NCI-H1417 (cell line): ENCODE measurements around the gene SLC23A1.
A peak's percentile ranks its signal among the peaks of the same experiment; 100 is the strongest.
"Not testable (repeated sequence)": the region's sequence is repeated elsewhere in the genome, so short reads cannot be mapped to it uniquely, and the experiment has no call there.

Source experiments
- DNase-seq, 3 experiments: peaks; one replicate each; lab custom pipeline; 2025; lab: John Stamatoyannopoulos, UW

The SLC23A1 gene

DNA sequence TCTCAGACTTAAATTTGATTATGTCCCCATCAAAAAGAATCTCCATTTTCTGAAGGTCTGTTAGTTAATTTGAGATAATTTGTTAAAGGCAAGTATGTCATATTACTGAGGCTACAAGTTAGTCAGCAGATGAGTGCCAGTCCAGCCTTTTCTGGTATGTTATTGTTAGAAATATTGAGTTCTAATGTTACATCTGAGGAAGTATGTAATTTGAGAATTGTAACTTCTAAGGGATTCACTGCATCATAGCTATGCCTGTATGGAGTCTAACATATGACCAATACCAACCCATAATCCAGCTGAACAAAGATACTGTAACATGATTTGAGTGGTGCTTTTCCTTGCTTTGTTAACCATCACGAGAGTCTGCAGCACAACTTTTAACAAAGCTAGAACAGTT lies 13.9 kb downstream of the SLC23A1 start:
- DNase-seq, result no peak

DNA sequence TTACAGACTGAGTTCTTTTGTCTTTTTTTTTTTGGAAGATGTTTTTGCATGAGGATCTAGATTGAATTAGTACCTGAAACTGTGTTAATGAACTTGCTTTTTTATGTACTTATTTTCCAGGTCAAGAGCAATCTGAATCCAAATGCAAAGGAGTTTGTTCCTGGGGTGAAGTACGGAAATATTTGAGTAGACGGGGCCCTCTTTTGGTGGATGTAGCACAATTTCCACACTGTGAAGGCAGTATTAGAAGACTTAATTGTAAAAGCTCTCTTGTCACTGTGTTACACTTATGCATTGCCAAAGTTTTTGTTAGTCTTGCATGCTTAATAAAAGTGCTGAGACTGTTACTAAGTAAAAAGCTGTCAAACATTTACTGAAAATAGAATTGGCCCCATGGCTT lies 14.5 kb downstream of the SLC23A1 start:
- DNase-seq, result peak in 1 of 3 experiments; percentile 5

DNA sequence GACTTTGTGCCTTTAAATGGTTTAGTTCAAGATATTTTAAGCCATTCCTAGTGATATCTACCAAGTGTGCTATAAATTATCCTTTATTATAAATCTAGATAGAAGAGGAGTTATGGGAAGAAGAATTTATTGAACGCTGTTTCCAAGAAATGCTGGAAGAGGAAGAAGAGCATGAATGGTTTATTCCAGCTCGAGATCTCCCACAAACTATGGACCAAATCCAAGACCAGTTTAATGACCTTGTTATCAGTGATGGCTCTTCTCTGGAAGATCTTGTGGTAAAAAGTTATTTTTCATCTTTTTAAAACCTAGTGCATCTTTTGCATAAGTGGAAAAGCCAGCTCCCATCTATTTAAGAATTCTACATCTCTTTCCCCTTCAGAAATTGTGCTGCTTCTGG lies 18.6 kb downstream of the SLC23A1 start:
- DNase-seq, result no peak

DNA sequence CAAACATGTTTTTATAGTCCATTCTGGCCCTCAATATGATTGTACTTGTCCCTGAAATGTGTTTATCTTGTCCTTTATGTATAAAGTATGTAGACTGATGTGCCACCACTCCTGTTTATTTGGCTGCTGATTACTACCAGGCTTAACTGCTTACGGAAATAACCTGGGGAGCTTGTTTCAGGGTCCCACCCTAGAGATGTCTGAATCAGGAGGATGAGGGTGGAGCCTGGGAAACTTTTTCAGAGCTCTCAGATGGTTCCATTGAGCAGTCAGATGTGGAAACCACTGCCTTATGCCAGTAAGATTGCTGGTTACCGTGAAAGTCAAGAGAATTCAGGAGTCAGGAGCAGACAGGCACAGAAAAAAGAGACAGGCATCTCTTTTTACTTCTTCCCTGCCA lies 19.2 kb downstream of the SLC23A1 start:
- no peak for DNase-seq

DNA sequence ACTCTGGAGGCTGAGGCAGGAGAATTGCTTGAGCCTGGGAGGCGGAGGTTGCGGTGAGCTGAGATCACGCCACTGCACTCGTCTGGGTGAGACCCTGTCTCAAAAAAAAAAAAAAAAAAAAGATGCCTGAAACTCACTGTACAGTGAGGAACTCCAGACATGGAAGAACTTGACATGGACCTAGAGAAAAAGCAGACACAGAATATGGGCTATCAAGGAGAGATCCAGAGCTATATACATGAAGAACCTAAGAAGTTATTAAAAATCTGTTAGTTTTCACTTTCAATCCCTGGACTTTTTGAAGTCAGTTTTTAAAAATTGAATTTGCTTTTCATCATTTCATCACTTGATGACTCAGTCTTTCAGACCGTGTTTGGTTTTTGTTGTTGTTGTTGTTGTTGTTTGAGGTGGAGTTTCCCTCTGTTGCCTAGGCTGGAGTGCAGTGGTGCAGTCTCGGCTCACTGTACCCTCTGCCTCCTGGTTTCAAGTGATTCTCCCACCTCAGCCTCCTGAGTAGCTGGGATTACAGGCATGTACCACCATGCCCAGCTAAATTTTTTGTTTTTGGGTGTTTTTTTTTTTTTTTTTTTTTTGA lies 21.2 kb downstream of the SLC23A1 start:
- no peak for DNase-seq

DNA sequence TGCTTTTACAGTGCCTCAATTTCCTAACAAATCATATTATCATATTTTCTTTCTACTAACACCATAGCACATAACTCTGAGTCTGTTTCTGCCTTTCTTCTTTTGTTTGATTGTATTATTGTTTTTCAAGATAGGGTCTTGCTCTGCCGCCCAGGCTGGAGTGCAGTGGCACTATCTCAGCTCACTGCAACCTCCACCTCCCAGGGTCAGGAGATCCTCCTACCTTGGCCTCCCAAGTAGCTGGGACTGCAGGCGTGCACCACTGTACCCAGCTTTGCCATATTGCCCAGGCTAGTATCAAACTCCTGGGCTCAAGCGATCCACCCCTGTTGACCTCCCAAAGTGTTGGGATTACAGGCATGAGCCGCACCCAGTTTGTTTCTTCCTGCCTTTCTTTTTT lies 22.7 kb downstream of the SLC23A1 start:
- DNase-seq, result no peak

DNA sequence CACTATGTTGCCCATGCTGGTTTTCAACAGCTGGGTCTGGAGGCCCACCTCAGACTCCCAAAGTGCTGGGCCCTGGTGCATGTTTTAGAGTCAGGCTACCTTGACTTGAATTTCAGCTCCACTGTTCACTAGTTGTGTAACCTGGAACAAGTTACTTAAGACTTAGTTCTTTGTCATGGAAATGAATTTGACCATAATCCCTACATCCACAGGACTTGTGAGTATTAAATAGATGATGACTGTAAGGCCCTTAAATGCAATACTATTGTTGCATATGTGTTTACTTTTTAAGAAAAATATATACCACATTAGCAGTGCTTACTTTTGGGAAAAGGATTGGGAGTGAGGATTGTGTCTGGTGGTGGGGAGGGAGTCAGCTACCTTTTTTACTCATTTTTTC lies 25.0 kb downstream of the SLC23A1 start:
- DNase-seq, result no peak

DNA sequence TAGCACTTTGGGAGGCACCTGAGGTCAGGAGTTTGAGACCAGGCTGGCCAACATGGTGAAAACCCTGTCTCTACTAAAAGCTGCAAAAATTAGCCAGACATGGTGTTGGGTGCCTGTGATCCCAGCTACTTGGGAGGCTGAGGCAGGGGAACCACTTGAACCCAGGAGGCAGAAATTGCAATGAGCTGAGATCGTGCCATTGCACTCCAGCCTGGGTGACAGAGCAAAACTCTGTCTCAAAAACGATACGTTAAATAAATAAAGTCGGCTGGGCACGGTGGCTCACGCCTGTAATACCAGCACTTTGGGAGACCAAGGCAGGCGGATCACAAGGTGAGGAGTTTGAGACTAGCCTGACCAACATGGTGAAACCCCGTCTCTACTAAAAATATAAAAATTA lies 27.2 kb downstream of the SLC23A1 start:
- not testable (repeated sequence) for DNase-seq

DNA sequence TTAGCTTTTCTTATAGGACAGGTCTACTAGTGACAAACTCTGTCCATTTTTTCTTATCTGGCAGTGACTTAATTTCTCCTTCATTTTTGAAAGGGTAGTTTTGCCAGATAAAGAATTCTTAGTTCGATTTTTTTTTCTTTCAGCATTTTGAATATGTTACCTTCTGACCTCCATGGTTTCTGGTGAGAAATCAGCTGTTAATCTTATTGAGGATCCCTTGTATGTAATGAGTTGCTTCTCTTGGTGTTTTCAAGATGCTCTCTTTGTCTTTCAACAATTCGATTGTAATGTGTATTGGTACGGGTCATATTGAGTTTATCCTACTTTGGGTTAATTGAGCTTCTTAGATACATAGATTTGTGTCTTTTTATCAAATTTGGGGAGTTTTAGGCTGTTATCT lies 28.9 kb downstream of the SLC23A1 start:
- no peak for DNase-seq

DNA sequence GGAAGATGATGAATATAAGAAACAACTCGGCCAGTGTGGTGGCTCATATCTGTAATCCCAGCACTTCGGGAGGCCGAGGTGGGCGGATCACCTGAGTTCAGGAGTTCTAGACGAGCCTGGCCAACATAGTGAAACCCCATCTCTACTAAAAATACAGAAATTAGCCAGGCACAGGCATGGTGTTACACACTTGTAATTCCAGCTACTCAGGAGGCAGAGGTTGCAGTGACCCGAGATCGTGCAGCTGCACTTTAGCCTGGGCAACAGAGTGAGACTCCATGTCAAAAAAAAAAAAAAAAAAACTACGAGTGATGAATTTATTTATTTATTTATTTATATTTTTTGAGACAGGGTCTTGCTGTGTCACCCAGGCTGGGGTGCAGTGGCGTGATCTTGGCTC lies 35.2 kb downstream of the SLC23A1 start:
- not testable (repeated sequence) for DNase-seq

DNA sequence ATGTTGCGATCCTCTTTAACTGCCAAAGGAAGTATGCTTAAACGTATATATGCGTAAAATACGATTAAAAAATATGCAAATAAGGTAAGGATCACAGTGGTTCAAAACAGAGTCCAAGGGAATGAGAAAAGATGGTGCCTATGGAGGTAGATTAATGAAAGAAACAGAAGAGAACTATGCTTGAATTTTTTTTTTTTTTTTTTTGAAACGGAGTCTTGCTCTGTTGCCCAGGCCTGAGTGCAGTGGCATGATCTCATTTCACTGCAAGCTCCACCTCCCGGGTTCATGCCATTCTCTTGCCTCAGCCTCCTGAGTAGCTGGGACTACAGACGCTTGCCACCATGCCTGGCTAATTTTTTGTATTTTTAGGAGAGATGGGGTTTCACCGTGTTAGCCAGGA lies 37.7 kb downstream of the SLC23A1 start:
- DNase-seq, result not testable (repeated sequence)

DNA sequence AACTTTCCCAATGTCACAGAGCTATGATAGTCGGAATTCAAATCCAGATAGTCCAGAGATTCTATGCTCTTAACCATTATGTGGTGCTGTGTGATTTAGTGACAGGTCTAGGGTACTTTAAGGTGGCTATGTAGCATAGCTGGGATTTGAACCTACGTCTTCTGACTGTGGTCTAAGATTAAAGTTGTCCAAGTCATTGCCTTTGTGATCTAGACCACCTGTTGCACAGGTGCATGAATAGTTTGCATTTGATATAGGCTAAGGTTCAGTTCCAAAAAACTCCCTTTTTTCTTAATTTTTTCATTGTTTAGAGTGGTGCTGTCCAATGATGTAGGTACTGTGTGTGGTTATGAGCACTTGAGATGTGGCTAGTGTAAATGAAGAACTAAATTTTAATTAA lies 38.9 kb downstream of the SLC23A1 start:
- DNase-seq, result no peak

DNA sequence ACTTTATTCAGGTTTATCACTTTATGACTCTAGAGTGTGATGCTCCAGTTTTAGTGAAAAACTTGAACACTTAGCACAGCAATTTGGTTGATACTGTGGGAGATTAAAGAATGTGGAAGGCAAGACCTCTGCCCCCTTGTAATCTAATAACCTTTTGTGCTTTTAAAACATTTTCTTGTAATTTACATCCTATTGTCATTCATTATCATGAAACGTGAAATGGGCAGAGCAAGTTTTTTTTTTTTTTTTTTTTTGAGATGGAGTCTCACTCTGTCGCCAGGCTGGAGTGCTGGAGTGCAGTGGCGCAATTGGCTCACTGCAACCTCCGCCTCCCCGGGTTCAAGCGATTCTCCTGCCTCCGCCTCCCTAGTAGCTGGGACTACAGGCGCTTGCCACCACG lies 39.6 kb downstream of the SLC23A1 start:
- no peak for DNase-seq

DNA sequence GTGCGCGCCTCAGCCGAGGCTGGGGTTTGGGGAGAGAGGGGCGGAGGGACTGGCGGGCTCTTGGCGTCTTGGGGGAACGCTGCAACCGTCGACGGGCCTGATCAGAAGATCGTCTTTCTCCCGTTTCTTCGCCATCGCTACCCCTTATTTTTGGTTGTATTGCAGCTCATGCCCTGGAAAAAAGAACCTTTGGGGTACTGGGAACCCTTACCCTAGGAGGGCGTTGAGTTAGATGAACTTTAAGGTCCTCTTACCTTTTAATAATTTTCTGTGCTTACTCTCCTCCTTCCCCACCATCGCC lies 40.7 kb downstream of the SLC23A1 start:
- no peak for DNase-seq

DNA sequence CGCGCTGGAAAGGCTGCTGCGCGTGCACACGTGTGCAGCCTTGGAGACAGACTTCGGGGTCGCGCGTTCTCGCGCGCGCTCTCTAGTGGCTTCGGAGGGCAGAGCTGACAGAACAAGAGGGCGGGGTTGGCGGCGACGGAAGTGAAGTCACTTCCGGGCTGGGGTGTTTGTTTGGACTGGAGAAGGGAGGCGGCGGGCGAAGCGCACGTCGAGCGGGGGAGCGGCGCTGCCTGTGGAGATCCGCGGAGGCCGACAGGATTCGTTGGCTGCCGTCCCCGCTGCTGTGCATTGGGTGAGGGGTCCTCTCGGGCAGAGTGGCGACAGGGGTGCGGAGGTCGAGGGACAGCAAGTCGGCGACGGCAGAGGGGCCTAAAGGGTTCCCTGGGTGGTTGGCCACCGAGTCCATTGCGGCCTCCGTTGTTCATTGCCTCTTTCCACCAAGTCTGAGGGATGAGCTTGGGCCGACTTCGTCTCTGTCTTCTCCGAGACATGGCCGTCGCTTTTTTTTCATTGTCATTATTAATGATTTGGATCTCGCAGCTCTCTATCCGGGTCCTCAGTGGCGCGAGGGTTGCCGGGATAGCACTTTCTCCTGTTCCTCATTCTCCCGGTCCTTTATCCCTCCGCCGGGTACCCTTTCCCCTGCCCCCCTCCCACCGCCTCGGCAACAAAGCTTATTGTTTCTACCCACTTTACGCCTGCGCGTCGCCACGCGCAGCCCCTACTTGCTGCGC lies 41.2 kb downstream of the SLC23A1 start, which contains the start of gene PAIP2:
TSS of gene PAIP2 (plus strand) at position 166 of the 734 bp plus-strand sequence. CDS start 21,931 bp downstream, outside the sequence.
- peak; percentile 92 to 95 (median 95) for DNase-seq

DNA sequence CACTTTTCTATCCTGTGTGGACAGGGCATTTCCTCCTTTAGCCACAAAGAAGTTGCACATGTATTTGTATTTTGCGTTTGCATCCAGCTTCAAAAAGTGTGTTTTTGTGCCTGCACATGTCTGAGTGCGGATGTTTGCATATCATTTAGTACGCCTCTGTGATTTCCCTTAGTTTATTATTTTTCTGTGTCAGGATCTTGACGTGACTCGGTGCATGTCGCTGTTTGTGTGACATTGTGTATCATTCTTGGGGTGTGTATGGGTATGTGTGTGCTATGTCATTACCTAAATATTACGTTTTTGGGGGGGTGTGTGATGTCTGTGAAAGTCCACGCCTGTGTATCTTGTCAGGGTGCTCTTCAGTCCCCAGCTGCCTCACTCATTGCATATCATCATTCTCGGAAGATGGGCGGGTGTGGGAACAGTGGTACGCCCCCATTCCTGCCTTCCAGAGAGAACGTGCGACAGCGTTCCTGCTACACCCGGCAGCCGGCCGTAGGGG lies 41.9 kb downstream of the SLC23A1 start:
- DNase-seq, result no peak

DNA sequence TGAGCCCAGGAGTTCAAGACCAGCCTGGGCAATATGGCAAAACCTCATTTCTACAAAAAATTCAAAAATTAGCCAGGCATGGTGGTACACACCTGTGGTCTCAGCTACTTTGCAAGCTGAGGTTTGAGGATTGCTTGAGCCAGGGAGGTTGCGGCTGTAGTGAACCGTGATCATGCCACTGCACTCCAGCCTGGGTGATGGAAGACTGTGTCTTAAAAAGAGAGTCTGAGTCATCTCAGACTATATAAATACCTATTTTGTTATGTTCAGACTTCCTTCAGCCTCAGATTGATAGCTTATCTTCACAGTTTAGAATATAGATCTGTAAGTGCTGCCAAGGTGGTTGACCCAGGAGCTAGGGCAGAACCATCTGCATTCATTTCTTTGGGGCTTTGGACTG lies 43.0 kb downstream of the SLC23A1 start:
- DNase-seq, result no peak

DNA sequence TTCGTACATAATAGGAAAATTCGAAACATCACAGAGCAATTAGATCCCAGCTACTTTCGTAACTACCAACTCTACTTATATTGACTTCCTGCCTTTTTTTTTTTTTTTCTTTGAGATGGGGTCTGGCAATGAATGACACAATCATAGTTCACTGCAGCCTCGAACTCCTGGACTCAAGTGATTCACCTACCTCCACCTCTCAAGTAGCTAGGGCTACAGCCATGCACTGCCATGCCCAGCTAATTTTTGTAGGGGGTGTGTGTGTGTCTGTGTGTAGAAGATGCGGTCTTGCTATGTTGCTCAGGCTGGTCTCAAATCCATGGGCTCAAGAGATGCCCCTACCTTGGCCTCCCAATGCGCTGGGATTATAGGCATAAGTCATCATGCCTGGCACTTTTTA lies 47.3 kb downstream of the SLC23A1 start:
- DNase-seq, result no peak
